HG03442 (cell line): Measurements from ENCODE around the gene POLK.
"Not testable (repeated sequence)": the region's sequence is repeated elsewhere in the genome, so short reads cannot be mapped to it uniquely, and the experiment has no call there.

Experiments
- ATAC-seq: cut with Tn5 transposase; IDR thresholded peaks from one replicate; pipeline ENCODE4 v1.9.1; 2021; ENCODE audit warnings: mild to moderate bottlenecking, moderate library complexity; ENCODE audit not compliant: unreplicated experiment

The POLK gene

DNA sequence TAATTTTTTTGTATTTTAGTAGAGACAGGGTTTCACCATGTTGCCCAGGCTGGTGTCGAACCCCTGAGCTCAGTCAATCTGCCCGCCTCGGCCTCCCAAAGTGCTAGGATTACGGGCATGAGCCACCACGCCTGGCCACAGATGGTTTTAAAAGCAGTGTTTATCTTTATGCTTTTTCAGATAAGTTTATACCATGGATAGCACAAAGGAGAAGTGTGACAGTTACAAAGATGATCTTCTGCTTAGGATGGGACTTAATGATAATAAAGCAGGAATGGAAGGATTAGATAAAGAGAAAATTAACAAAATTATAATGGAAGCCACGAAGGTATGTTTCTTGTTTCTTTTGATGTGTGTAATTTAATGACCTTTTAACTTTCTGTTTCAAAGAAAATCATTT, 35.1 kb downstream of the POLK start:
- no peak for ATAC-seq

DNA sequence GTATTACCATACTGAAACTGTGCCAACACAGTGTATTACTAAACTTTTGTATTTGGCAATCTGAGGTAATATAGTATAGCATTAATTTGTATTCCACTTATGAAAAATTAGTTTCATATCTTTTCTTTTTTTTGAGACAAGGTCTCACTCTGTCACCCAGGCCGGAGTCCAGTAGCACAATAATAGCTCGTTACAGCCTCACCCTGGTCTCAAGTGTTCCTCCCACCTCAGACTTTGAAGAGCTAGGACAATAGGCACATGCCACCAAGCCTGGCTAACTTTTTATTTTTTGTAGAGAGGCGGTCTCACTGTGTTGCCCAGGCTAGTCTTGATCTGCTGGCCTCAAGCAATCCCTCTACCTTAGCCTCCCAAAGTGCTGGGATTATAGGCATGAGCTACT, 36.1 kb downstream of the POLK start:
- no peak for ATAC-seq

DNA sequence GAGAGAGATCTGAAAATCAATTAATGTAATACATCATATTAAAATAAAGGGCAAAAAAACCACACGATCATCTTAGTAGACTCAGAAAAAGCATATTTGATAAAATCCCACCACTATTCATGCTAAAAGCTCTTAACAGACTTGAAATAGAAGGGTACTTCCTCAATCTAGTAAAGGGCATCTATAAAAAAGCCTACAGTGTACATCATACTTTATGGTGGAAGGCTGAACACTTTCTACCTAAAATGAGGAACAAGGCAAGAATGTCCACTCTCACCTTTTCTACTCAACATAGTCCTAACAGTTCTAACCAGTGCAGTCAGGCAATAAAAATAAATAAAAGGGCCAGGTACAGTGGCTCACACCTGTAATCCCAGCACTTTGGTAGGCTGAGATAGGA, 38.9 kb downstream of the POLK start:
- no peak for ATAC-seq

DNA sequence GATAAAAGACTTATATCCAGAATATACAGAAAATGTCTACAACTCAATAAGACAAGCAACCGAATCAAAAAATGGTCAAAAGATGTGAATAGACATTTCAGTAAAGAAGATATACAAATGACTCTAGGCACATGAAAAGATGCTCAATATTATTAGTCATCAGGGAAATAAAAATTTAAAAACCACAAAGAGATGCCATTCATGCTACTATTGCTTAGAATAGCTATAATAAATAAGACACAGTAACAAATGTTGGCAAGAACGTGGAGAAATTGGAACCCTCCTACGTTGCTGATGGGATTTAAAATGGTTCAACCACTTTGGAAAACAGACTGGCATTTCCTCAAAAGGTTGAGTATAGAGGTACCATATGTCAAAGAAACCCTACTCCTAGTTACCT, 39.8 kb downstream of the POLK start:
- ATAC-seq: no peak

DNA sequence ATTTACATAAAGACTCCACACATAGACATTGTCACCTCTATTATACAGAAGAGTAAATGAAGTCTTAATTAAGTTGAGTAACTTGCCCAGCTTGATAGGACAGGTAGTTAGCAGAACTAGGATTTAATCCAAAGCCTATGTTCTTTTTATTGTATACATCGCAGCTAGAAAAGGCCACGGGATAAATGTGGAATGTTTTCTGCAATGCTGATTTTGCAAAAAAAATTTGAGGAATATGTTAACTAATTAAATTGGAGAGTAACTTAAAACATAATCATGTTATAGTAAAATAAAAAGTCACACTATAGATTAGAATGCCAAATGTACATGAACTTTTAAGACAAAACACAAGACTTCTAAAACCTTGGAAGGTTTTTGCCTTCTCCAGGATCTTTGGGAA, 41.1 kb downstream of the POLK start:
- no peak for ATAC-seq

DNA sequence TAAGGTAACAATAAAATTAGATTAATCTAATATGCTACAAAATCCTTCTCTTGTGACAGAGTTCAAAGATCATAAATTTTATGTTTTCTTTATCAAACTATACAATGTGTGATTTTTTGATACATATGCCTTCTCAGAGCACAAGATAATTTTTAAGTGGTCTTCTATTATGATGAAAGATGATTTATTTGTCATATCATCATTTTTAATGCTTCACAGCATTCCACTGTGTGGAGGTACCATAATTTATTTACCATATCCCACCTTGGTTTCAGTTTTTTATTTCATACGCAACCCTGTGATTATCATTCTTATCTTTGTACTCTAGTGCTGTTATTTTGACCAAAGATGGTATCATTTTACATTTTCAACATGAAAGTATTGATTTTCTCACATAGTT, 41.7 kb downstream of the POLK start:
- ATAC-seq: no peak

DNA sequence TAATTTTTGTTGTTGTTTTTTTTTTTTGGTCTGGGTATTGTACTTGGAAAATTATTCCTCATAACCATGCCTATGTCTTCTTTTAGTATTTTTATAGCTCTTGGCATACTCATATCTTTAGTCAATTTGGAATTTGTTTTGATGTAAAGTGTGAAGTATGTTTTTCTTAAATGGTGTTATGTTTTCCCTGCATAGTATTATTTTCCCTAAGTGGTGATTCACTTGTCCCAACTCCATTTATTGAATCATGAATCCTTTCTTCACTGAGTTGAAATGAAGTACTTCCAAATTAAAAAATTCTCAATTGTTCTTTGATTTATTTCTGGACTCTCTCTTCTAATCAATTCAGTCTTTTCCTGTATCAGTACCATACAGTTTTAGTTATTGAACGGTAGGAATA, 46.5 kb downstream of the POLK start:
- no peak for ATAC-seq

DNA sequence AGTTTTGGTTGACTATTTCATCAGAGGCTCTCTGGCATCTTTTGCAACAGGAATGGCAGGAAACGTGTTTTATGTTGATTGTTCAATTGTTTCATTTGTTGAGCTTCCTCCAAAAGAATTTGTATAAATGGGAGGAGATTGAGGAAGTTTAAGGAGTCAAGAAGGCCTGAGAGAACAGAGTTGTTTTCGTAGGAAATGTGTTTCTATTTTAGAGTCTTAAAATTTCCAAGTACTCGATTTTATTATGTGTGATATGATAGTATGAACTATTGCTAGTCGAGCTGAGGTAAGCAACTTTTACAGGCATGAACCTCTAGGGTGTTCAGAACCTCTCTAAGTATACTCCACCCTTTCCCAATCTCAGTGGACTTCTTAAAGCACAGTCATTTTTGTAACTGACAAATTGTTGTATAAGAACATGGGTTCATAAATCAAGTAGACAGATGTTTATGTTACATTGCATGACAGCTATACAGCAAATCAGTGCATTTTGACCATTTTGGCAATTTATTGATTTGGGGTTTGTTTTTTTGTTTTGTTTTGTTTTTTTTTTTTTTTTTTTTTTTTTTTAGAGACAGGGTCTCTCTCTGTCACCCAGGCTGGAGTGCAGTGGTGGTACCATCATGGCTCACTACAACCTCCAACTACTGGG, 47.4 kb downstream of the POLK start:
- ATAC-seq: no peak

DNA sequence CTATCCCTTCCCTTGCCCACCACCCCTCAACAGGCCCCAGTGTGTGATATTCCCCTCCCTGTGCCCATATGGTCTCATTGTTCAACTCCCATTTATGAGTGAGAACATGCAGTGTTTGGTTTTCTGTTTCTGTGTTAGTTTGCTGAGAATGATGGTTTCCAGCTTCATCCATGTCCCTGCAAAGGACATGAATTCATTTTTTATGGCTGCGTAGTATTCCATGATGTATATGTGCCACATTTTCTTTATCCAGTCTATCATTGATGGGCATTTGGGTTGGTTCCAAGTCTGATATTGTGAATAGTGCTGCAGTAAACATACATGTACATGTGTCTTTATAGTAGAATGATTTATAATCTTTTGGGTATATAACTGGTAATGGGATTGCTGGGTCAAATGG, 49.0 kb downstream of the POLK start:
- ATAC-seq: not testable (repeated sequence)

DNA sequence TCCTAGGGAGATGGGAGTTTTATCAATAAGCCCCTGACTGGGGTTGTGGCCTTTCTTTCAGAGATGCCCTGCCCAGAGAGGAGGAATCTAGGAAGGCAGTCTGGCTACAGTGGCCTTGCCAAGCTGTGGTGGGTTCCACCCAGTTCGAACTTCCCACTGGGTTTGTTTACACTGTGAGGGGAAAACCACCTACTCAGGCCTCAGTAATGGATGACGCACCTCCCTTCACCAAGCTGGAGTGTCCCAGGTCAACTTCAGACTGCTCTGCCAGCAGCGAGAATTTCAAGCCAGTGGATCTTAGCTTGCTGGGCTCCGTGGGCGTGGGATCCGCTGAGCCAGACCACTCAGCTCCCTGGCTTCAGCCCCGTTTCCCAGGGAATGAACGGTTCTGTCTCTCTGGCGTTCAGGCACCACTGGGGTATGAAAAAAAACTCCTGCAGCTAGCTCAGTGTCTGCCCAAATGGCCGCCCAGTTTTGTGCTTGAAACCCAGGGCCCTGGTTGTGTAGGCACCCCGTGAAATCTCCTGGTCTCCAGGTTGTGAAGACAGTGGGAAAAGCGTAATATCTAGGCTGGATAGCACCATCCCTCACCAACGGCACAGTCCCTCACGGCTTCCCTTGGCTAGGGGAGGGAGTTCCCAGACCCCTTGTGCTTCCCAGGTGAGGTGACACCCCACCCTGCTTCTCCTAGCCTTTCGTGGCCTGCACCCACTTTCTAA, 54.5 kb downstream of the POLK start:
- not testable (repeated sequence) for ATAC-seq

DNA sequence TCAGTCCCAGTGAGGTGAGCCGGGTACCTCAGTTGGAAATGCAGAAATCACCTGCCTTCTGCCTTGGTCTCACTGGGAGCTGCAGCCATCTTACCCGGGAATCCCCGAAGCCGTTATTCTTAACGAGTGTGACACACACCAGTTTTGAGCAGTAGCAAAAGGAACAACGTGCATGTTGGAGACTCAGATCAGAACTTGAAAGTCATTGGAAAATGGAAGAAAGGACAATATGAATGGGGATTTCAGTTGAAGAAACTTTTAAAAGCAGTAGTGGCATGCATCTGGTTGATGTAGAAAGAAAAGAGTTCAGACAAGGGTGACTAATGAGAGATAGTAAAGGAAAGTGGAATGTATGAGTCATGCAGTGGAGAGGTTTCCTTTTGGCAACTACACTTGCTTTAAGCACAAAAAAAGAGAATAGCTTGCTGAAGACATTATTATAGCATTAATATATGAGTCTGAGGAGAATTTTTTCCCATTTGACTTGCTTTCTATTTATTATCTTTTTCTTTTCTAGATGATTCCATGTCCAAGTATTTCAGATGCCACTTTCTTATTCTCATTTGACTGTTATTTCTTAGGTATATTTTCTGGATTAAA, 55.1 kb downstream of the POLK start:
- ATAC-seq: peak; percentile 82

DNA sequence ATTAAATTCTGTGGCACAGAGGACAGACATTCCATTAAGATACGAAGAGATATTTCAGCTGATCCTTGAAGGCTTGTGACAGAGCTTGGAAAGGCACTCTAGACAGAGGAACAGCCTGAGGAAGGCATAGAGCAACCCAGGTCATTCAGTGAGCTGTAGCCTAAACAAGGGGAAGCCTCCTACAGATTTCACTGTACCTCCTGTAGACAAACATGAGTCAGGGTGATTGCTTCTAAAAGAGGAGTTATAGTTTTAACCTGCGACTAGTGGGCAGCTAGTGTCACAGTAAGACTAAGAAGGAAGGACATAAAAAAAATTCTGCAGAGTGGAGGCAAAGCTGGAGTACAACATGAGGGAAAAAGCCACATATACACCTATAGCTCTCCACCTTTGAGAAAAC, 56.0 kb downstream of the POLK start:
- ATAC-seq: peak; percentile 47

DNA sequence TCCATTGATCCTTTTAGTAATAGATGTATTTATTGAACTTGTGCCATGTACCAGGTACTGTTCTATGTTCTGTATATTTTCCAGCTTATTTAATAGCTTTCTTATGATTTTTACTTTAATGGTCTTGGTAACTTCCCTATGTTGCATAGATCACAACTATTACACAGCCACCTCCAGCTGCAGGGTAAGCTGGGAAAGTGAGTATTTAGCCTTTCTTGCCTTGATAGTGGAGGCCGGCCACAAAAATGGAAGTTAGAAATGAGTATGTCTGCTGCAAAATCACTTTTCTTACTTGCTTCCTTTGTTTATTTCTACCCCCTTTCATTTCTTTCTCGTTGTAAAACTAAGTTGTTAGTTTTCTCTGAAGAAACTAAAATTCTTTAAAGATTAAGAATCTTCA, 56.5 kb downstream of the POLK start:
- ATAC-seq: peak; percentile 32

DNA sequence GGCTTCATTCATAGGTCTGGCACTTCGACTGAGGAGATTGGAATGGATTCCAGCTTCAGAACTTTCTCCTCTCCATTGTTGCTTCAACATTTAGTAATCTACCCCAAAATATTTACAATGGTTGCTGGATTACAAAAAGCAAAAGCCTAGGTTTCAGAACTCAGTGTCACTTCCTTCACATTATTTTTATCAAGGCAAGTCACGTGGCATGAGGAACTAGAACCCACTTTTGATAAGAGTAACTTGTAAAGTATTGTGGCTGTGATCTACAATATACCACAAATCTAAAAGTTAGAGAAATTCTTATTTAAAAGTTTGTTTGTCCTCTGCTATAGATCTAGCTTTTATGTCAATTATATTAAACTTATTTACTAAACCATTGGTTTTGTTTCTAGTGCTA, 59.9 kb downstream of the POLK start:
- ATAC-seq: no peak

DNA sequence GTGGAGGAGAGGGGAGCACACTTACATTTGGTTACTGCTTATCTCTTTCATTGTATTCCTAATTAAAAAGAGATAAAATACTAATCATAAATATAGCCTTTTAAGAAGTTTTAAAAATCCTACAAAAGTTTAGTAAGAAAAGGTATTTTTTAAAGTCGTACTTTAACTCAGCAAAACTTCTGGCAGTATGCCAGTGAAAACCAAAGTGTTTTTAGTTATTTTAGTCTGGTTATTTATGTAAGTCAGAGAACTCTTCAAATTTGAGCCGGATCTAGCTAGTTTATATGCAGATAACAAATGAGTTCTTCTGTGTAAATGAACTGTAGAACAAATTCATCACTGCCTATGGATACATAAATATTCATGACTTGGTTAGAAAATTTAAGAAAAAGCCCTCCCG, 63.1 kb downstream of the POLK start:
- no peak for ATAC-seq

DNA sequence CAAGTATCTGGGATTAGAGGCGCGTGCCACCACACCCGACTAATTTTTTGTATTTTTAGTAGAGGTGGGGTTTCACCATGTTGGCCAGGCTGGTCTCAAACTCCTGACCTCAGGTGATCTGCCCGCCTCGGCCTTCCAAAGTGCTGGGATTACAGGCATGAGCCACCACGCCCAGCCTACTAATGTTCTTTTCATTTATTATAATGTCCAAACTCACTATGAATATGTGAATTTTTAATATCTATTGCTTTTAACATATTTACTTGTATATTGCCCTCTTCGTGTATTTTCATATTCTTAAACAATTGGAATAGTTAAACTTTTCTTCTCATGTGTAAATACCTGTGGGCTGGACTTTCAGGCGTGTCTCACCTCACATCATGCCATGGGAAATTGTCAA, 66.6 kb downstream of the POLK start:
- not testable (repeated sequence) for ATAC-seq

DNA sequence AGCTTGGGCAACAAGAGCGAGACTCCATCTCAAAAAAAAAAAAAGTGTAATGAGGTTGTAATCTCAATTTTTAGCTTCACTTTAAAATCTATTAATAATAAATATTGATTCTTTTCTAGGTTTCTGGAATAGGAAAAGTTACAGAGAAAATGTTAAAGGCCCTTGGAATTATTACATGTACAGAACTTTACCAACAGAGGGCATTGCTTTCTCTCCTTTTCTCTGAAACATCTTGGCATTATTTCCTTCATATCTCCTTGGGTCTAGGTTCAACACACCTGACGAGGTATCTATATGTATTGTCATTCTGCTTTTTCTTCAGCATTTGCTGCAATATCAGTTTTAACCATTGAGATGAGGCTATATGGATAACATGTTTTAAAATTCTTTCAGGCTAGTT, 73.0 kb downstream of the POLK start:
- no peak for ATAC-seq

DNA sequence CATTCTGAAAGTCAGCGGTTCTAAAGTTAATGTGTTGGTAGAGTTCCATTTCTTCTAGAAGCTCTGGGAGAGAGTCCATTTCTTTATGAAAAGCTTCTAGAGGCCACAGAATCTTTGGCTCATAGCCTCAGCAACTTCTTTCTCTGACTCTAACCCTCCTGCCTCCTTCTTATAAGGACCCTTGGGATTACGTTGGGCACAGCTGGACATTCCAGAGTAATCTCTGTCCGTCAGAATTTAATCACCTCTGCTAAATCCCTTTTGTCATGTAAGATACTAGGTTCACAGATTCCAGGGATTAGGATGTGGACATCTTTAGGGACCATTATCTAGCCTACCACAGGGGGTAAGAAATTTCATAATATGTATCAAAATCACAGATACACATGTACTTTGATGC, 77.0 kb downstream of the POLK start:
- ATAC-seq: no peak

DNA sequence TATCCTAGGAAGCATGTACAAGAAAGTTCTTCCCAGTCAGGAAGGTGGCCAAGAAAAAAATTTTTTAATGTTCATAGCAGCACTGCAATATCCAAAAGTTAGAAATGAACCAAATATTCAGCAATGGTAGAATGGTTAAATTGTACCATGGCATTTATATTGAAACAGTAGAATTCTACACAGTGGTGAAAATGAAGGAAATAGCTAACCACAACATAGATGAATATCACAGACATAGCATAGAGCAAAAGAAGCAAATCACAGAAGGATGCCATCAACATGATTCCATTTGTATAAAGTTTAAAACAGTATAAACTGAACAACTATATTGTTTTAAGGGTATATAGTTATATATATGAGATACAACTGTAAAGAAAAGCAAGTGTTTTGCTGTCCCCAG, 88.8 kb downstream of the POLK start:
- no peak for ATAC-seq

DNA sequence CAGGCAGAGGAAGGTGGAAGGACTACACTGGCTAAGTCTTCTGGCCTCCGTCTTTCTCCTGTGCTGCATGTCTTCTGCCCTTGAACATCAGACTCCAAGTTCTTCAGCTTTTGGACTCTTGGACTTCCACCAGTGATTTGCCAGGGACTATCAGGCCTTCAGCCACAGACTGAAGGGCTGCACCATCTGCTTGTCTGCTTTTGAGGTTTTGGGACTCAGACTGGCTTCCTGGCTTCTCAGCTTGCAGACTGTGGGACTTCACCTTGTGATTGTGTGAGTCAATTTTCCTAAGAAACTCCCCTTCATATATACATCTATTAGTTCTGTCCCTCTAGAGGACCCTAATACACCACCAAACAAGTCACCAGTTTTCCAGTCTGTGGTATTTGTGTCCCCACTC, 89.9 kb downstream of the POLK start:
- ATAC-seq: no peak

DNA sequence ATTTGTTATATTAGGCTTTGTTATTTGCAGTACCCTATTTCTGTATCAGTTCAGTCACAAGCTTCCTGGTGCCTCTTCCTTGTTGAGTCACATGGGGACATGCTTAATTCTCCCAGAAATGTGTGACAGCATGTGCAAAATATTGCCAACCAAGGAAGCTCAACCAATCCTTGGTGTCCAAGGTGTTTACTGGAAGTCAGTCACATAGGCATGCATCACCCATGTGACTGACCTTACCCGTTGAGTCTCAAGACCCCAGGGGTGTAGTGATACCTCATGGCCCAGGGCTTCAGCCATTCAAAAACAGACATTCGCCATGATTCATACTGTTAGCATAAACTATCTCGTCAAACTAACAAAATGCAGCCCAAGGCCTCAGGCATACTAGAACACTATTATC, 90.3 kb downstream of the POLK start:
- ATAC-seq: no peak

DNA sequence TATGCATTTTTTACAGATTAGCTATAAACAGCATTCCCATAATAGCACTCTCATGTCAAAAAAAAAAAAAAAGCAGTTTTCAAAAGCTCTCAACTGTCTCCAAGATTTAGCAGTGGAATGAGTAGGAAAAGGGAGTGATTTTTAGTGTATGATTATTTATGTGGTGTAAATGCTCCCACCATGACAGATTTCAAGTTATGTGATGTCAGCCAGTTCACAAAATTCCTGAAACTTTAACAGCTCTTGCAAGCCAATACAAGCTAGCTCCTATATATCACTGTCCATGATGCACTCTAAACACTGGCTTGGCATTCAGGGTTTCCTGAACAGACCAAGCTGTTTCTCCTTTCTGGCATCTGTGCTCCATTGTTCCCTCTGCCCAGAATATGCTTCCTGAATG, 91.7 kb downstream of the POLK start:
- ATAC-seq: no peak

DNA sequence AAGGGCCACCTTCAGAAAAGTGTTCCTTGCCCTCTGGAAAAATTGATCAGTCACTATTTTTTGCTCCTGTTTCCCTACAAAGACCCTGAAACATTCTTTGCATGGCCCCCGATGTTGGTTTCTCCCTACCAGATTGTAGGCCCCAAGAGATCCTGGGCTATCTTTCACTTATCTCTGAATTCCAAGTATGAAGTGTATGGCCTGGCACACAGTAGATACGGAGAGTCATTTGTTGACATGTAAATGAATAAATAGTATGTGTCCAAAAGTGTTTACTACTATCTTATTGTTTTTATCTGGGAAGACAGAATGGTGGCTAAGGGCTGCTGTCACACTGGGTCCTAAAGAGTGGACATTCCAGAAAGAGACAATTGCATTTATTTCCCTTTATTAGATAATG, 92.1 kb downstream of the POLK start:
- ATAC-seq: no peak
